Testis (tissue), 2 donors: ENCODE results near the gene ZG16B.

Experiments used
- CTCF ChIP-seq, 3 experiments: fragments of 450-650 bp in 2 of 3; fragments of 200-600 bp in 1 of 3; sonication (generic) in 1 of 3; IDR thresholded peaks; one replicate each; pipeline ENCODE4 v1.5.1; 2016 to 2019; ENCODE audit warnings: antibody characterized with exemption in 3 of 3, mild to moderate bottlenecking in 2 of 3, moderate library complexity in 1 of 3
- POLR2A ChIP-seq: fragments of 450-650 bp; IDR thresholded peaks from one replicate; pipeline ENCODE4 v1.6.1; 2017; ENCODE audit warnings: antibody characterized with exemption, mild to moderate bottlenecking, moderate library complexity

- no peak for TF ChIP-seq CTCF (IDR thresholded peaks at IDR 0.05)
- no peak for TF ChIP-seq POLR2A
Measured at GRCh38 chr16:2866431-2866830, 36.3 kb downstream of the ZG16B start.
